HCT116 (cell line): ENCODE measurements around the gene TMPO. TPM values are rescaled to one million over a fixed set of nuclear protein-coding genes. Genes with fewer than 3 reads are reported as not detected.

ENCODE experiments used
- ATAC-seq: fragments of 200-7000 bp; cut with Tn5 transposase; 2 replicates; pipeline ENCODE4 v1.9.1; 2020; ENCODE audit warnings: mild to moderate bottlenecking, moderate library complexity
- BruUV-seq: library from RNA; stranded (reverse); fragments of 400-500 nt; replicated peaks from 2 replicates; lab custom pipeline; 2021; lab: Mats Ljungman, UMichigan
- CTCF ChIA-PET: fragments of 300-600 bp; sonication (Branson Sonifier 250); formaldehyde crosslinking; loops from one replicate; lab custom pipeline; 2021; ENCODE audit warnings: antibody characterized with exemption; lab: Charles Lee
- POLR2A ChIA-PET: fragments of 300-600, 350-600 bp; sonication (Branson Sonifier 250); formaldehyde crosslinking; loops from one replicate; lab custom pipeline; 2021; ENCODE audit warnings: antibody characterized with exemption; lab: Charles Lee
- RAD21 ChIA-PET, 2 experiments: fragments of 300-600 bp; sonication (Branson Sonifier 250); formaldehyde crosslinking; loops; one replicate each; lab custom pipeline; 2023; ENCODE audit warnings: low total read pairs in 2 of 2; ENCODE audit not compliant: uncharacterized antibody in 2 of 2, unreplicated experiment in 2 of 2, low non-redundant PET in 1 of 2; lab: Charles Lee
- DNase-seq: peaks from one replicate; pipeline ENCODE4 v3.0.0-alpha.2; 2010; ENCODE audit warnings: low read depth, low spot score
- H2AFZ ChIP-seq: fragments of 200-600 bp; shearing (Covaris generic), sonication (generic); 2 replicates; pipeline ENCODE4 v1.6.1; 2017; ENCODE audit warnings: low read depth, mixed run types, mixed read lengths, antibody characterized with exemption, low read length; ENCODE audit not compliant: poor library complexity, severe bottlenecking
- H3K27ac ChIP-seq: 2 replicates; pipeline ENCODE4 v1.5.1; 2012; ENCODE audit warnings: low read depth, low read length
- H3K27me3 ChIP-seq: fragments of 200-600 bp; sonication (generic); 2 replicates; pipeline ENCODE4 v1.6.1; 2016; ENCODE audit warnings: mixed run types, low read length, mixed read lengths; ENCODE audit not compliant: insufficient read depth
- H3K36me3 ChIP-seq, 2 experiments: fragments of 200-500 bp in 1 of 2; fragments of 200-600 bp in 1 of 2; sonication (Bioruptor generic) in 1 of 2; sonication (generic) in 1 of 2; 2 replicates each; pipeline versions ENCODE4 v1.5.1 to v1.6.1; 2014 to 2016; ENCODE audit warnings: low read length in 2 of 2, inconsistent platforms in 1 of 2, mixed read lengths in 1 of 2, mixed run types in 1 of 2; ENCODE audit not compliant: insufficient read depth in 2 of 2, control insufficient read depth in 1 of 2
- H3K4me1 ChIP-seq, 2 experiments: fragments of 200-600 bp in 1 of 2; sonication (generic) in 1 of 2; 2 replicates each; pipeline versions ENCODE4 v1.5.1 to v1.6.1; 2012 to 2017; ENCODE audit warnings: low read length in 2 of 2, inconsistent platforms in 1 of 2, mild to moderate bottlenecking in 1 of 2, mixed read lengths in 1 of 2, mixed run types in 1 of 2, moderate library complexity in 1 of 2; ENCODE audit not compliant: insufficient read depth in 2 of 2, control insufficient read depth in 1 of 2
- H3K4me2 ChIP-seq: fragments of 200-600 bp; sonication (generic); 2 replicates; pipeline ENCODE4 v1.6.1; 2017; ENCODE audit warnings: mixed run types, low read length, mixed read lengths
- H3K4me3 ChIP-seq, 2 experiments: fragments of 200-600 bp in 1 of 2; sonication (generic) in 1 of 2; replicated peaks in 1 of 2; 2 replicates each; pipeline ENCODE4 v1.5.1; 2011 to 2016; ENCODE audit warnings: low read length in 2 of 2, control low read depth in 1 of 2, low read depth in 1 of 2, mild to moderate bottlenecking in 1 of 2, mixed read lengths in 1 of 2, mixed run types in 1 of 2
- H3K79me2 ChIP-seq: fragments of 200-600 bp; sonication (generic); 2 replicates; pipeline ENCODE4 v1.6.1; 2017; ENCODE audit warnings: mild to moderate bottlenecking, mixed run types, low read length, moderate library complexity, mixed read lengths; ENCODE audit not compliant: insufficient read depth
- H3K9ac ChIP-seq: fragments of 200-600 bp; sonication (generic); 2 replicates; pipeline ENCODE4 v1.6.1; 2016; ENCODE audit warnings: low read length, mixed read lengths
- H3K9me2 ChIP-seq: fragments of 200-600 bp; sonication (generic), shearing (Covaris generic); 2 replicates; pipeline ENCODE4 v1.6.1; 2017; ENCODE audit warnings: mixed run types, mild to moderate bottlenecking, moderate library complexity; ENCODE audit not compliant: insufficient read depth
- H3K9me3 ChIP-seq, 2 experiments: fragments of 200-500 bp in 1 of 2; fragments of 200-600 bp in 1 of 2; sonication (Bioruptor generic) in 1 of 2; sonication (generic) in 1 of 2; 2 replicates each; pipeline ENCODE4 v1.6.1; 2014 to 2017; ENCODE audit warnings: low read length in 2 of 2, mixed read lengths in 2 of 2, inconsistent platforms in 1 of 2, low read depth in 1 of 2, mild to moderate bottlenecking in 1 of 2, mixed run types in 1 of 2, moderate library complexity in 1 of 2; ENCODE audit not compliant: control insufficient read depth in 1 of 2, insufficient read depth in 1 of 2
- H4K20me1 ChIP-seq: fragments of 200-600 bp; sonication (generic), shearing (Covaris generic); 2 replicates; pipeline ENCODE4 v1.6.1; 2017; ENCODE audit warnings: mixed run types, mild to moderate bottlenecking, moderate library complexity; ENCODE audit not compliant: insufficient read depth
- CBX3 ChIP-seq: IDR thresholded peaks from 2 replicates; pipeline ENCODE4 v1.6.1; 2012; ENCODE audit warnings: low read depth
- CEBPB ChIP-seq: IDR thresholded peaks from 2 replicates; pipeline ENCODE4 v1.6.1; 2012; ENCODE audit warnings: low read depth
- EZH2phosphoT487 ChIP-seq: fragments of 200-600 bp; IDR thresholded peaks from 2 replicates; pipeline ENCODE4 v1.6.1; 2018; ENCODE audit warnings: antibody characterized with exemption, borderline replicate concordance
- FOSL1 ChIP-seq: IDR thresholded peaks from 2 replicates; pipeline ENCODE4 v1.6.1; 2012; ENCODE audit warnings: low read depth
- POLR2A ChIP-seq: IDR thresholded peaks from 2 replicates; pipeline ENCODE4 v1.7.0; 2011; ENCODE audit warnings: borderline replicate concordance; ENCODE audit not compliant: insufficient read depth, insufficient read length; ENCODE audit errors: extremely low read depth
- POLR2AphosphoS5 ChIP-seq: IDR thresholded peaks from 2 replicates; pipeline ENCODE4 v1.6.1; 2011; ENCODE audit warnings: mild to moderate bottlenecking, low read depth, low read length, moderate library complexity
- SP1 ChIP-seq: IDR thresholded peaks from 2 replicates; pipeline ENCODE4 v1.6.1; 2012; ENCODE audit warnings: low read depth
- SRF ChIP-seq: IDR thresholded peaks from 2 replicates; pipeline ENCODE4 v1.6.1; 2012; ENCODE audit warnings: low read depth
- YY1 ChIP-seq: IDR thresholded peaks from 2 replicates; pipeline ENCODE4 v1.6.1; 2011; ENCODE audit warnings: low read length, low read depth, moderate library complexity, mild to moderate bottlenecking; ENCODE audit not compliant: insufficient replicate concordance; ENCODE audit errors: extremely low read depth
- ZFX ChIP-seq: fragments of 450-650 bp; IDR thresholded peaks from 2 replicates; pipeline ENCODE4 v1.6.1; 2017
- ZNF274 ChIP-seq: fragments of 200-500 bp; sonication (Bioruptor generic); IDR thresholded peaks from 2 replicates; pipeline ENCODE4 v1.6.1; 2014; ENCODE audit warnings: mild to moderate bottlenecking, low read depth, low read length, inconsistent platforms
- intact Hi-C: fragments of 100-400 bp; cut with micrococcal nuclease; formaldehyde crosslinking; loops from 2 replicates; pipeline ENCODE4 v1.10.0; 2022
- total RNA-seq: library from RNA; stranded (reverse); gene quantifications from one replicate; pipeline ENCODE4 v1.2.1, GENCODE V29; 2021; ENCODE audit not compliant: unreplicated experiment
- TF ChIP-seq, protein P1 (sequence below): IDR thresholded peaks from 2 replicates; pipeline ENCODE4 v1.6.1; 2012
- TF ChIP-seq, protein P2 (sequence below): IDR thresholded peaks from 2 replicates; pipeline ENCODE4 v1.6.1; 2012
- TF ChIP-seq, protein P3 (sequence below): IDR thresholded peaks from 2 replicates; pipeline ENCODE4 v1.6.1; 2012; ENCODE audit warnings: low read depth
- TF ChIP-seq, protein P4 (sequence below): IDR thresholded peaks from 2 replicates; pipeline ENCODE4 v1.6.1; 2011; ENCODE audit warnings: mild to moderate bottlenecking, low read length, moderate library complexity; ENCODE audit not compliant: insufficient replicate concordance; ENCODE audit errors: extremely low read depth

Gene TMPO
- total RNA-seq, 1 experiment from 2014 or later, result 207 TPM

DNA sequence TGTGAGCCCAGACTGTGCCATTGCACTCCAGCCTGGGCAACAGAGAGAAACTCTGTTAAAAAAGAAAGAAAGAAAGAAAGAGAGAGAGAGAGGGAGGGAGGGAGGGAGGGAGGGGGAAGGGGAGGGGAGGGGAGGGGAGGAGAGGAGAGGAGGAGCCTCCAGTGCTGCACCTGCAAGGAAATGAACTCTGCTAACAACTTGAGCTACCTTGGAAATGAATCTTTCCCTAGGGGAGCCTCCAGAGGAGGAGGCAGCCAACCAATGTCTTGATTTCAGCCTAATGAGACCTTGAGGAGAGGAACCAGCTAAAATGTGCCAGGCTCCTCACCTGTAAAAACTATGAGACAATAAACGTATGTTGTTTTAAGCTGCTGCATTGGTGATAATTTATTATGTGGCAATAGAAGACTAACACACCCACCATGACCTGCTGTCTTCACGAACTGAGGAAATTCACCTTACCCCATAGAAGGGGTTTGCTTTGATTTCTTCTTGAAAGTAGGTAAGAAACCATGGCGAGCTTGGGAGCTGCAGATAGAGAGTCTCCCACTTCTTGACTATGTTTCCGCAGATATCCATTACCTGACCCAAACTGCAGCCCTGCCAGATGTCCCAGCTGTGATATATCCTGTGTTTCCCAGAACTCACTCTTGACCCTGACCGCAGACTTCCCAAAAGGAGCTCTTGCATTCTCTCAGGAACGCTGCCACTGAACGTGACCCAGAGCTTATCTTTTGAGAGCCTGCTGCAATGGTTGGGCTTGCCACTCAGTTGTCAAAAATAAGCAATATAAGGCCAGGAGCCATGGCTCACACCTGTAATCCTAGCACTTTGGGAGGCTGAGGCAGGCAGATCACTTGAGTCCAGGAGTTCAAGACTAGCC is 31.5 kb upstream of the TMPO start:
- ATAC-seq (no peak), DNase-seq (no peak)
- TF ChIP-seq ZNF274 (no peak), POLR2A (no peak), SP1 (no peak), ZFX (no peak), YY1 (no peak), SRF (no peak), FOSL1 (no peak), CEBPB (no peak), POLR2AphosphoS5 (no peak), CBX3 (no peak), EZH2phosphoT487 (no peak)
- TF ChIP-seq, protein P1, sequence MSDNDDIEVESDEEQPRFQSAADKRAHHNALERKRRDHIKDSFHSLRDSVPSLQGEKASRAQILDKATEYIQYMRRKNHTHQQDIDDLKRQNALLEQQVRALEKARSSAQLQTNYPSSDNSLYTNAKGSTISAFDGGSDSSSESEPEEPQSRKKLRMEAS, result no peak
- TF ChIP-seq, protein P2, sequence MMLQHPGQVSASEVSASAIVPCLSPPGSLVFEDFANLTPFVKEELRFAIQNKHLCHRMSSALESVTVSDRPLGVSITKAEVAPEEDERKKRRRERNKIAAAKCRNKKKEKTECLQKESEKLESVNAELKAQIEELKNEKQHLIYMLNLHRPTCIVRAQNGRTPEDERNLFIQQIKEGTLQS, result no peak
- TF ChIP-seq, protein P3, sequence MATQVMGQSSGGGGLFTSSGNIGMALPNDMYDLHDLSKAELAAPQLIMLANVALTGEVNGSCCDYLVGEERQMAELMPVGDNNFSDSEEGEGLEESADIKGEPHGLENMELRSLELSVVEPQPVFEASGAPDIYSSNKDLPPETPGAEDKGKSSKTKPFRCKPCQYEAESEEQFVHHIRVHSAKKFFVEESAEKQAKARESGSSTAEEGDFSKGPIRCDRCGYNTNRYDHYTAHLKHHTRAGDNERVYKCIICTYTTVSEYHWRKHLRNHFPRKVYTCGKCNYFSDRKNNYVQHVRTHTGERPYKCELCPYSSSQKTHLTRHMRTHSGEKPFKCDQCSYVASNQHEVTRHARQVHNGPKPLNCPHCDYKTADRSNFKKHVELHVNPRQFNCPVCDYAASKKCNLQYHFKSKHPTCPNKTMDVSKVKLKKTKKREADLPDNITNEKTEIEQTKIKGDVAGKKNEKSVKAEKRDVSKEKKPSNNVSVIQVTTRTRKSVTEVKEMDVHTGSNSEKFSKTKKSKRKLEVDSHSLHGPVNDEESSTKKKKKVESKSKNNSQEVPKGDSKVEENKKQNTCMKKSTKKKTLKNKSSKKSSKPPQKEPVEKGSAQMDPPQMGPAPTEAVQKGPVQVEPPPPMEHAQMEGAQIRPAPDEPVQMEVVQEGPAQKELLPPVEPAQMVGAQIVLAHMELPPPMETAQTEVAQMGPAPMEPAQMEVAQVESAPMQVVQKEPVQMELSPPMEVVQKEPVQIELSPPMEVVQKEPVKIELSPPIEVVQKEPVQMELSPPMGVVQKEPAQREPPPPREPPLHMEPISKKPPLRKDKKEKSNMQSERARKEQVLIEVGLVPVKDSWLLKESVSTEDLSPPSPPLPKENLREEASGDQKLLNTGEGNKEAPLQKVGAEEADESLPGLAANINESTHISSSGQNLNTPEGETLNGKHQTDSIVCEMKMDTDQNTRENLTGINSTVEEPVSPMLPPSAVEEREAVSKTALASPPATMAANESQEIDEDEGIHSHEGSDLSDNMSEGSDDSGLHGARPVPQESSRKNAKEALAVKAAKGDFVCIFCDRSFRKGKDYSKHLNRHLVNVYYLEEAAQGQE, result no peak
- TF ChIP-seq, protein P4, sequence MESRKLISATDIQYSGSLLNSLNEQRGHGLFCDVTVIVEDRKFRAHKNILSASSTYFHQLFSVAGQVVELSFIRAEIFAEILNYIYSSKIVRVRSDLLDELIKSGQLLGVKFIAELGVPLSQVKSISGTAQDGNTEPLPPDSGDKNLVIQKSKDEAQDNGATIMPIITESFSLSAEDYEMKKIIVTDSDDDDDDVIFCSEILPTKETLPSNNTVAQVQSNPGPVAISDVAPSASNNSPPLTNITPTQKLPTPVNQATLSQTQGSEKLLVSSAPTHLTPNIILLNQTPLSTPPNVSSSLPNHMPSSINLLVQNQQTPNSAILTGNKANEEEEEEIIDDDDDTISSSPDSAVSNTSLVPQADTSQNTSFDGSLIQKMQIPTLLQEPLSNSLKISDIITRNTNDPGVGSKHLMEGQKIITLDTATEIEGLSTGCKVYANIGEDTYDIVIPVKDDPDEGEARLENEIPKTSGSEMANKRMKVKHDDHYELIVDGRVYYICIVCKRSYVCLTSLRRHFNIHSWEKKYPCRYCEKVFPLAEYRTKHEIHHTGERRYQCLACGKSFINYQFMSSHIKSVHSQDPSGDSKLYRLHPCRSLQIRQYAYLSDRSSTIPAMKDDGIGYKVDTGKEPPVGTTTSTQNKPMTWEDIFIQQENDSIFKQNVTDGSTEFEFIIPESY, result no peak
- Histone ChIP-seq H3K9me2 (no peaks in the 10 kb centered on the region), H3K27ac (no peak overlapping the region), H3K79me2 (no peaks in the 10 kb centered on the region), H2AFZ (no peak overlapping the region), H3K9me3 (no peaks in the 10 kb centered on the region), H3K27me3 (no peaks in the 10 kb centered on the region), H3K4me2 (no peak overlapping the region), H3K36me3 (no peaks in the 10 kb centered on the region), H3K4me3 (no peak overlapping the region), H3K4me1 (peaks cover 0 to 6% of the 10 kb centered on the region in 2 experiments; a peak in 3 of 4 replicates), H3K9ac (no peak overlapping the region), H4K20me1 (no peaks in the 10 kb centered on the region)
- ChIA-PET POLR2A (no interaction called here), RAD21 (no interaction called here), CTCF (no interaction called here)
- intact Hi-C loops, result no loop called here
- BruUV-seq, result no TSS peak
